Middle frontal gyrus (tissue), 1 donor: Measurements from ENCODE around the gene GARIN5A.

Experiments
- DNase-seq: peaks from one replicate; pipeline ENCODE4 v3.0.0-alpha.2; 2015; ENCODE audit warnings: low spot score; ENCODE audit errors: extremely low spot score

The GARIN5A gene

GRCh38 chr19:50434525-50434924, 42.1 kb downstream of the GARIN5A start:
- DNase-seq, result no peak

GRCh38 chr19:50433201-50434180, 43.2 kb downstream of the GARIN5A start:
- DNase-seq, result no peak

GRCh38 chr19:50432221-50433028, 44.2 kb downstream of the GARIN5A start, which contains the start of gene MYBPC2:
Gene MYBPC2, plus strand, starts transcription at chr19:50432892. Its CDS starts 62 bp downstream, at chr19:50432954.
- DNase-seq, result no peak

- DNase-seq, result peak; percentile 68
Observed at GRCh38 chr19:50431343-50432220, 45.1 kb downstream of the GARIN5A start.

GRCh38 chr19:50430888-50431342, 45.7 kb downstream of the GARIN5A start:
- DNase-seq, result no peak

- no peak for DNase-seq
Observed at GRCh38 chr19:50428772-50429463, 47.7 kb downstream of the GARIN5A start.

GRCh38 chr19:50427997-50428425, 48.6 kb downstream of the GARIN5A start:
- peak; percentile 58 for DNase-seq

- DNase-seq, result no peak
Observed at GRCh38 chr19:50427318-50427925, 49.2 kb downstream of the GARIN5A start.

- no peak for DNase-seq
Observed at GRCh38 chr19:50425581-50425980, 51.1 kb downstream of the GARIN5A start.

- no peak for DNase-seq
Observed at GRCh38 chr19:50423279-50424113, 53.2 kb downstream of the GARIN5A start.

GRCh38 chr19:50422397-50423278, 54.0 kb downstream of the GARIN5A start:
- no peak for DNase-seq

GRCh38 chr19:50420808-50421207, 55.8 kb downstream of the GARIN5A start:
- no peak for DNase-seq

GRCh38 chr19:50420127-50420526, 56.5 kb downstream of the GARIN5A start:
- no peak for DNase-seq

- DNase-seq, result no peak
Observed at GRCh38 chr19:50419580-50420035, 57.0 kb downstream of the GARIN5A start.

- DNase-seq, result no peak
Observed at GRCh38 chr19:50419022-50419579, 57.5 kb downstream of the GARIN5A start.

GRCh38 chr19:50418176-50419021, 58.2 kb downstream of the GARIN5A start, which contains the start of gene SPIB:
Gene SPIB, plus strand, starts transcription at chr19:50418938. Its CDS starts 25 bp downstream, at chr19:50418963.
- no peak for DNase-seq
